ENCODE data around the gene PACRG. TPM values are rescaled to one million over a fixed set of nuclear protein-coding genes. Genes with fewer than 3 reads are reported as not detected.

PACRG gene
- total RNA-seq, 4 donors from 2014 or later, result 1.5 to 10.4 (median 2.1) TPM

DNA sequence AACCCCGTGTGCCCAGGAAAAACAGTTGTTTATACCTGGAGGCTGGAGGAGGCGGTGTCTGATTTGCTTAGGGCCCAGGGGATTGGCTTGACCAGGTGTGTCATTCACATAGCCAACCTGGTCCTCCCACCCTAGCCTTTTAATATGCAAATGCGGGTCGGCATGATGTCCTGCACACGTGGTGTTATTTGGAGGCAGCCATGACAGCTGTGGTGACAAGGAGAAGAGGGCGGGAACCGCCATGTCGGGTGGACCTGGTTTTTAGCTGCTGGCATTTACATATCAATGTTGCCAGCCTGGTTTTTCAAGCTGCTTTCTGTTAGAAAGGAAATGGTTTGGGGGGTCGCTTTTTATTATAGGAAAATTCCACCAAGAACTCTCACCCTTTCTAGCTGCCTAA is 395.3 kb downstream of the PACRG start:
- no peak for DNase-seq (ENCODE audit: low spot score in 2 of 2)
- Histone ChIP-seq H3K27me3 (no peaks in the 10 kb centered on the region), H3K36me3 (no peaks in the 10 kb centered on the region), H3K4me1 (no peaks in the 10 kb centered on the region), H3K27ac (no peak overlapping the region), H3K4me3 (no peak overlapping the region), H3K9me3 (peaks cover 0 to 7% (median 0%) of the 10 kb centered on the region in 4 donors)
- WGBS, 2 donors, result 85% methylated on average over 9 of the region's 9 CpGs
- TF ChIP-seq CTCF (IDR thresholded peaks at IDR 0.05) (no peak), POLR2A (IDR thresholded peaks at IDR 0.05) (no peak), EP300 (IDR thresholded peaks at IDR 0.05) (no peak)

DNA sequence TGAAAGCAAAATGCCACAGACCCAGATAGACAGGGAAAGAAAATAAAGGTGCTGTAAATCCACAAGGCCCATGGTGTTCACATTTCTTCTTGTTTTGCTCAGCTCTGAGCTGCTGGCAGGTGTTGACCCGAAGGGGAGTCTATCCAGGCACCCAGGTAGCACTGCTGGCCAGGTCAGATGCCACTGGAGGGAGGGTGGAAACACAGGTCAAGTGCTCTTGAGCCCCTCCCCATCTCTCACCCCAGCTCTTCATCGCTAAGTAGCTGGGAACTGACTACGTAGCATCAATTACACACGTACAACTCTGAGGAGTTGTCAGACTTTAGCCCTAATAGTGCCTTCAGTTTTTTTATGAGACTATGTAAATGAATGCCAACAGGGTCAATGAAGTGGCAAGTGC is 399.0 kb downstream of the PACRG start:
- Histone ChIP-seq H3K4me1 (no peaks in the 10 kb centered on the region), H3K9me3 (peaks cover 0 to 7% (median 0%) of the 10 kb centered on the region in 4 donors), H3K27me3 (no peaks in the 10 kb centered on the region), H3K36me3 (no peaks in the 10 kb centered on the region), H3K4me3 (no peak overlapping the region), H3K27ac (peak overlapping the region in 1 of 4 donors; percentile 39)
- no peak for DNase-seq (ENCODE audit: low spot score in 2 of 2)
- TF ChIP-seq POLR2A (IDR thresholded peaks at IDR 0.05) (no peak), CTCF (IDR thresholded peaks at IDR 0.05) (no peak), EP300 (IDR thresholded peaks at IDR 0.05) (no peak)
- 80% methylated on average over 4 of the region's 4 CpGs for WGBS, 2 donors

DNA sequence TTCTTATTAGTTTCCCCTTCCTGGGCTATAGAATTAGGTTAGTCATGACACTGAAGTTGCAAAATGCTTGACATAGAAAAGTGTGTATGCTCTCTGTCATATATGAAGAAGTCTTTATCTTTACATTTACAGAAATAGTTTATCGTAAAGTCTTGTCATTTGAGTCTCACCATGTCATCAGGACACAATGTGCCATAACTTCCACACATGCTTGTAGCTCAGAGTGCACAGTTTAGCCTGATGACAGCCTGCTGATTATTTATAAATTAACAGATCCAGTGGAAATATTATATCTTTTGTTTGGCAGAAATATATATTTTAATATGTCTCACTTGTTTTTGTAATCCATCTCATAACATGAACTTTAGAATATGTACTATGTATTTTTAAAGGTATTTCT is 399.8 kb downstream of the PACRG start:
- DNase-seq (ENCODE audit: low spot score in 2 of 2), result no peak
- Histone ChIP-seq H3K4me1 (no peaks in the 10 kb centered on the region), H3K27ac (no peak overlapping the region), H3K4me3 (no peak overlapping the region), H3K27me3 (no peaks in the 10 kb centered on the region), H3K36me3 (no peaks in the 10 kb centered on the region), H3K9me3 (peaks cover 0 to 7% (median 0%) of the 10 kb centered on the region in 4 donors)
- WGBS, 2 donors, result 87 to 92% methylated on average over 1 of the region's 1 CpG
- TF ChIP-seq CTCF (IDR thresholded peaks at IDR 0.05), result no peak
- TF ChIP-seq EP300 (IDR thresholded peaks at IDR 0.05), result no peak
- TF ChIP-seq POLR2A (IDR thresholded peaks at IDR 0.05), result no peak

DNA sequence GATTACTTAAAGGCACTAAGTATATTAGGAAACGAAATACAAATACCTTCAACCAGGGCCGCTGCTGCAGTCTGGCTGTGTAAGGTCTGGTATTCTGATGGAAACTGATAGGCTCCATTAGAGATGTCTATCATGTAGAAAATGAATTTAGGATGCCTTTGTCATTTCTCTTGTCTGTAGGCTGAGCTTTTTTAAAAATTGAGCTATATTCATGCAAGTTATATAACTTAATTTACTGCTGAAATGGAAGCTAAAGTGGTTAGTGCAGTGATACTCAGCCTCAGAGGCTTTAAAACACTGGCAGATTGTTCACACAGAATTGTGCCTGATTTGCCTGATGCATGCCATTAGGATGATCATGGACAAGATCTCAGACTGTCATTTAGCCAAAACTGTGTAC is 400.6 kb downstream of the PACRG start:
- H3K4me3 ChIP-seq, result no peak overlapping the region
- 88 to 89% methylated on average over 2 of the region's 2 CpGs for WGBS, 2 donors

More for the DNA sequence above, 400.6 kb downstream of the PACRG start:
- Histone ChIP-seq H3K27me3 (no peaks in the 10 kb centered on the region), H3K9me3 (peaks cover 0 to 7% (median 0%) of the 10 kb centered on the region in 4 donors), H3K27ac (no peak overlapping the region), H3K36me3 (no peaks in the 10 kb centered on the region), H3K4me1 (no peaks in the 10 kb centered on the region)
- no peak for DNase-seq (ENCODE audit: low spot score in 2 of 2)
- TF ChIP-seq CTCF (IDR thresholded peaks at IDR 0.05) (no peak), POLR2A (IDR thresholded peaks at IDR 0.05) (no peak), EP300 (IDR thresholded peaks at IDR 0.05) (no peak)
